Rectal smooth muscle tissue (tissue), 1 donor: ENCODE results near the gene ZFP36L2.

ENCODE experiments used
- H3K27ac ChIP-seq: one replicate; pipeline ENCODE4 v1.7.0; 2013; ENCODE audit warnings: low read depth, low read length, inconsistent platforms
- H3K27me3 ChIP-seq: one replicate; pipeline ENCODE4 v1.7.0; 2013; ENCODE audit warnings: low read length; ENCODE audit not compliant: control insufficient read depth, insufficient read depth
- H3K36me3 ChIP-seq: one replicate; pipeline ENCODE4 v1.7.0; 2013; ENCODE audit warnings: low read length; ENCODE audit not compliant: control insufficient read depth, insufficient read depth
- H3K4me1 ChIP-seq: one replicate; pipeline ENCODE4 v1.7.0; 2013; ENCODE audit warnings: low read length; ENCODE audit not compliant: control insufficient read depth, insufficient read depth
- H3K4me3 ChIP-seq: one replicate; pipeline ENCODE4 v1.7.0; 2013; ENCODE audit warnings: low read length
- H3K9ac ChIP-seq: one replicate; pipeline ENCODE4 v1.7.0; 2013; ENCODE audit warnings: low read length

Gene ZFP36L2

GRCh38 chr2:43239981-43240765 is 13.8 kb upstream of the ZFP36L2 start:
- H3K4me1 ChIP-seq: peaks cover 2% of the 10 kb centered on the region
- H3K27ac ChIP-seq: no peak overlapping the region
- no peaks in the 10 kb centered on the region for H3K27me3 ChIP-seq
- H3K36me3 ChIP-seq: no peaks in the 10 kb centered on the region
- H3K4me3 ChIP-seq: no peak overlapping the region
- H3K9ac ChIP-seq: no peak overlapping the region

- Histone ChIP-seq H3K36me3 (no peaks in the 10 kb centered on the region), H3K4me3 (no peak overlapping the region), H3K9ac (no peak overlapping the region), H3K27me3 (no peaks in the 10 kb centered on the region), H3K4me1 (peaks cover 2% of the 10 kb centered on the region), H3K27ac (no peak overlapping the region)
These were observed 12.4 kb upstream of the ZFP36L2 start for GRCh38 chr2:43238813-43239212.

GRCh38 chr2:43238176-43238575 is 11.8 kb upstream of the ZFP36L2 start:
- H3K27ac ChIP-seq: no peak overlapping the region
- no peak overlapping the region for H3K9ac ChIP-seq
- H3K4me3 ChIP-seq: no peak overlapping the region
- no peaks in the 10 kb centered on the region for H3K36me3 ChIP-seq
- H3K27me3 ChIP-seq: no peaks in the 10 kb centered on the region
- H3K4me1 ChIP-seq: peaks cover 2% of the 10 kb centered on the region

- H3K36me3 ChIP-seq: no peaks in the 10 kb centered on the region
- H3K27me3 ChIP-seq: no peaks in the 10 kb centered on the region
- no peak overlapping the region for H3K4me3 ChIP-seq
- no peak overlapping the region for H3K27ac ChIP-seq
- peaks cover 8% of the 10 kb centered on the region for H3K4me1 ChIP-seq
- no peak overlapping the region for H3K9ac ChIP-seq
These were observed 7.1 kb upstream of the ZFP36L2 start for GRCh38 chr2:43233218-43234212.

GRCh38 chr2:43230951-43231827 is 4.8 kb upstream of the ZFP36L2 start:
- Histone ChIP-seq H3K4me1 (peaks cover 13% of the 10 kb centered on the region), H3K9ac (no peak overlapping the region), H3K4me3 (no peak overlapping the region), H3K27ac (no peak overlapping the region), H3K36me3 (no peaks in the 10 kb centered on the region), H3K27me3 (no peaks in the 10 kb centered on the region)

GRCh38 chr2:43230351-43230885 is 4.0 kb upstream of the ZFP36L2 start:
- H3K4me3 ChIP-seq: no peak overlapping the region
- H3K36me3 ChIP-seq: peaks cover 7% of the 10 kb centered on the region
- no peak overlapping the region for H3K9ac ChIP-seq
- H3K27me3 ChIP-seq: no peaks in the 10 kb centered on the region
- H3K4me1 ChIP-seq: peaks cover 13% of the 10 kb centered on the region
- no peak overlapping the region for H3K27ac ChIP-seq

GRCh38 chr2:43228756-43229659 is 2.6 kb upstream of the ZFP36L2 start:
- Histone ChIP-seq H3K27ac (peak overlapping the region; percentile 96), H3K9ac (no peak overlapping the region), H3K4me3 (no peak overlapping the region), H3K36me3 (peaks cover 19% of the 10 kb centered on the region), H3K27me3 (no peaks in the 10 kb centered on the region), H3K4me1 (peaks cover 13% of the 10 kb centered on the region)

- peak overlapping the region; percentile 79 for H3K9ac ChIP-seq
- H3K4me3 ChIP-seq: peak overlapping the region; percentile 94
- peaks cover 13% of the 10 kb centered on the region for H3K4me1 ChIP-seq
These were observed 1.9 kb upstream of the ZFP36L2 start for GRCh38 chr2:43228321-43228751.

GRCh38 chr2:43227830-43228281 is 1.4 kb upstream of the ZFP36L2 start:
- peak overlapping the region; percentile 96 for H3K27ac ChIP-seq
- H3K9ac ChIP-seq: peak overlapping the region; percentile 79
- no peaks in the 10 kb centered on the region for H3K27me3 ChIP-seq
- peaks cover 15% of the 10 kb centered on the region for H3K4me1 ChIP-seq
- peaks cover 29% of the 10 kb centered on the region for H3K36me3 ChIP-seq
- peak overlapping the region; percentile 94 for H3K4me3 ChIP-seq

More at GRCh38 chr2:43228321-43228751, 1.9 kb upstream of the ZFP36L2 start:
- Histone ChIP-seq H3K36me3 (peaks cover 26% of the 10 kb centered on the region), H3K27ac (peak overlapping the region; percentile 96), H3K27me3 (no peaks in the 10 kb centered on the region)

GRCh38 chr2:43226955-43227829 is 786 bp upstream of the ZFP36L2 start:
- peak overlapping the region; percentile 79 for H3K9ac ChIP-seq

More at GRCh38 chr2:43226955-43227829, 786 bp upstream of the ZFP36L2 start:
- Histone ChIP-seq H3K4me3 (peak overlapping the region; percentile 94), H3K27me3 (no peaks in the 10 kb centered on the region), H3K36me3 (peaks cover 29% of the 10 kb centered on the region), H3K4me1 (peaks cover 19% of the 10 kb centered on the region), H3K27ac (peak overlapping the region; percentile 96)
